ENCODE measurements around the gene SPOCK1. TPM values are rescaled to one million over a fixed set of nuclear protein-coding genes. Genes with fewer than 3 reads are reported as not detected.

The SPOCK1 gene
- total RNA-seq, 1 donor from 2014 or later: 3.7 TPM

- Histone ChIP-seq H3K4me1 (ENCODE audit: control insufficient read depth in 3 of 3, insufficient read depth in 3 of 3, low read length in 3 of 3) (no peaks in the 10 kb centered on the region), H3K27me3 (ENCODE audit: control insufficient read depth in 3 of 3, insufficient read depth in 3 of 3, low read length in 3 of 3) (peaks cover 0 to 2% (median 0%) of the 10 kb centered on the region in 3 donors), H3K4me3 (ENCODE audit: low read length in 3 of 3) (no peak overlapping the region), H3K27ac (ENCODE audit: low read depth, low read length) (no peak overlapping the region), H3K36me3 (ENCODE audit: control insufficient read depth in 3 of 3, insufficient read depth in 3 of 3, low read length in 3 of 3) (no peaks in the 10 kb centered on the region), H3K9me3 (ENCODE audit: control insufficient read depth in 3 of 3, low read length in 3 of 3) (peaks cover 0 to 3% (median 0%) of the 10 kb centered on the region in 3 donors), H3K9ac (ENCODE audit: low read depth in 1 of 3, low read length in 3 of 3) (no peak overlapping the region)
Measured at GRCh38 chr5:137035480-137035878, 463.6 kb downstream of the SPOCK1 start.

- H3K4me1 ChIP-seq (ENCODE audit: control insufficient read depth in 3 of 3, insufficient read depth in 3 of 3, low read length in 3 of 3): no peaks in the 10 kb centered on the region
- H3K36me3 ChIP-seq (ENCODE audit: control insufficient read depth in 3 of 3, insufficient read depth in 3 of 3, low read length in 3 of 3): no peaks in the 10 kb centered on the region
- no peaks in the 10 kb centered on the region for H3K9me3 ChIP-seq (ENCODE audit: control insufficient read depth in 3 of 3, low read length in 3 of 3)
- H3K9ac ChIP-seq (ENCODE audit: low read depth in 1 of 3, low read length in 3 of 3): no peak overlapping the region
- H3K27ac ChIP-seq (ENCODE audit: low read depth, low read length): no peak overlapping the region
- peaks cover 0 to 2% (median 0%) of the 10 kb centered on the region in 3 donors for H3K27me3 ChIP-seq (ENCODE audit: control insufficient read depth in 3 of 3, insufficient read depth in 3 of 3, low read length in 3 of 3)
- H3K4me3 ChIP-seq (ENCODE audit: low read length in 3 of 3): no peak overlapping the region
Measured at GRCh38 chr5:137034764-137035479, 464.2 kb downstream of the SPOCK1 start.

- Histone ChIP-seq H3K4me1 (ENCODE audit: control insufficient read depth in 3 of 3, insufficient read depth in 3 of 3, low read length in 3 of 3) (no peaks in the 10 kb centered on the region), H3K9me3 (ENCODE audit: control insufficient read depth in 3 of 3, low read length in 3 of 3) (no peaks in the 10 kb centered on the region), H3K36me3 (ENCODE audit: control insufficient read depth in 3 of 3, insufficient read depth in 3 of 3, low read length in 3 of 3) (no peaks in the 10 kb centered on the region), H3K27me3 (ENCODE audit: control insufficient read depth in 3 of 3, insufficient read depth in 3 of 3, low read length in 3 of 3) (peaks cover 0 to 2% (median 0%) of the 10 kb centered on the region in 3 donors), H3K9ac (ENCODE audit: low read depth in 1 of 3, low read length in 3 of 3) (no peak overlapping the region), H3K27ac (ENCODE audit: low read depth, low read length) (no peak overlapping the region), H3K4me3 (ENCODE audit: low read length in 3 of 3) (no peak overlapping the region)
Measured at GRCh38 chr5:137034213-137034612, 464.9 kb downstream of the SPOCK1 start.

GRCh38 chr5:137032929-137033328, 466.2 kb downstream of the SPOCK1 start:
- no peak overlapping the region for H3K4me3 ChIP-seq (ENCODE audit: low read length in 3 of 3)
- H3K9ac ChIP-seq (ENCODE audit: low read depth in 1 of 3, low read length in 3 of 3): no peak overlapping the region
- H3K36me3 ChIP-seq (ENCODE audit: control insufficient read depth in 3 of 3, insufficient read depth in 3 of 3, low read length in 3 of 3): no peaks in the 10 kb centered on the region
- peaks cover 0 to 2% (median 0%) of the 10 kb centered on the region in 3 donors for H3K27me3 ChIP-seq (ENCODE audit: control insufficient read depth in 3 of 3, insufficient read depth in 3 of 3, low read length in 3 of 3)
- H3K27ac ChIP-seq (ENCODE audit: low read depth, low read length): no peak overlapping the region
- no peaks in the 10 kb centered on the region for H3K9me3 ChIP-seq (ENCODE audit: control insufficient read depth in 3 of 3, low read length in 3 of 3)
- H3K4me1 ChIP-seq (ENCODE audit: control insufficient read depth in 3 of 3, insufficient read depth in 3 of 3, low read length in 3 of 3): no peaks in the 10 kb centered on the region

- H3K9me3 ChIP-seq (ENCODE audit: control insufficient read depth in 3 of 3, low read length in 3 of 3): no peaks in the 10 kb centered on the region
- H3K4me1 ChIP-seq (ENCODE audit: control insufficient read depth in 3 of 3, insufficient read depth in 3 of 3, low read length in 3 of 3): peaks cover 0 to under 1% (median 0%) of the 10 kb centered on the region in 3 donors
- H3K27me3 ChIP-seq (ENCODE audit: control insufficient read depth in 3 of 3, insufficient read depth in 3 of 3, low read length in 3 of 3): no peaks in the 10 kb centered on the region
- H3K4me3 ChIP-seq (ENCODE audit: low read length in 3 of 3): no peak overlapping the region
- H3K36me3 ChIP-seq (ENCODE audit: control insufficient read depth in 3 of 3, insufficient read depth in 3 of 3, low read length in 3 of 3): no peaks in the 10 kb centered on the region
- no peak overlapping the region for H3K9ac ChIP-seq (ENCODE audit: low read depth in 1 of 3, low read length in 3 of 3)
- H3K27ac ChIP-seq (ENCODE audit: low read depth, low read length): no peak overlapping the region
Measured at GRCh38 chr5:137027758-137028157, 471.4 kb downstream of the SPOCK1 start.

- peaks cover 0 to 7% (median 0%) of the 10 kb centered on the region in 3 donors for H3K4me1 ChIP-seq (ENCODE audit: control insufficient read depth in 3 of 3, insufficient read depth in 3 of 3, low read length in 3 of 3)
- no peak overlapping the region for H3K27ac ChIP-seq (ENCODE audit: low read depth, low read length)
Measured at GRCh38 chr5:137026296-137026695, 472.8 kb downstream of the SPOCK1 start.

GRCh38 chr5:137024044-137024443, 475.1 kb downstream of the SPOCK1 start:
- Histone ChIP-seq H3K9ac (ENCODE audit: low read depth in 1 of 3, low read length in 3 of 3) (no peak overlapping the region), H3K27ac (ENCODE audit: low read depth, low read length) (no peak overlapping the region), H3K27me3 (ENCODE audit: control insufficient read depth in 3 of 3, insufficient read depth in 3 of 3, low read length in 3 of 3) (no peaks in the 10 kb centered on the region), H3K9me3 (ENCODE audit: control insufficient read depth in 3 of 3, low read length in 3 of 3) (no peaks in the 10 kb centered on the region), H3K36me3 (ENCODE audit: control insufficient read depth in 3 of 3, insufficient read depth in 3 of 3, low read length in 3 of 3) (no peaks in the 10 kb centered on the region), H3K4me1 (ENCODE audit: control insufficient read depth in 3 of 3, insufficient read depth in 3 of 3, low read length in 3 of 3) (peaks cover 0 to 7% (median 0%) of the 10 kb centered on the region in 3 donors), H3K4me3 (ENCODE audit: low read length in 3 of 3) (no peak overlapping the region)

More at GRCh38 chr5:137026296-137026695, 472.8 kb downstream of the SPOCK1 start:
- Histone ChIP-seq H3K9ac (ENCODE audit: low read depth in 1 of 3, low read length in 3 of 3) (no peak overlapping the region), H3K27me3 (ENCODE audit: control insufficient read depth in 3 of 3, insufficient read depth in 3 of 3, low read length in 3 of 3) (no peaks in the 10 kb centered on the region), H3K4me3 (ENCODE audit: low read length in 3 of 3) (no peak overlapping the region), H3K9me3 (ENCODE audit: control insufficient read depth in 3 of 3, low read length in 3 of 3) (no peaks in the 10 kb centered on the region), H3K36me3 (ENCODE audit: control insufficient read depth in 3 of 3, insufficient read depth in 3 of 3, low read length in 3 of 3) (no peaks in the 10 kb centered on the region)

- Histone ChIP-seq H3K27me3 (ENCODE audit: control insufficient read depth in 3 of 3, insufficient read depth in 3 of 3, low read length in 3 of 3) (no peaks in the 10 kb centered on the region), H3K4me3 (ENCODE audit: low read length in 3 of 3) (no peak overlapping the region), H3K9me3 (ENCODE audit: control insufficient read depth in 3 of 3, low read length in 3 of 3) (no peaks in the 10 kb centered on the region), H3K27ac (ENCODE audit: low read depth, low read length) (no peak overlapping the region), H3K36me3 (ENCODE audit: control insufficient read depth in 3 of 3, insufficient read depth in 3 of 3, low read length in 3 of 3) (no peaks in the 10 kb centered on the region), H3K4me1 (ENCODE audit: control insufficient read depth in 3 of 3, insufficient read depth in 3 of 3, low read length in 3 of 3) (peaks cover 0 to 7% (median 0%) of the 10 kb centered on the region in 3 donors), H3K9ac (ENCODE audit: low read depth in 1 of 3, low read length in 3 of 3) (no peak overlapping the region)
Measured at GRCh38 chr5:137023371-137023770, 475.8 kb downstream of the SPOCK1 start.

- Histone ChIP-seq H3K4me3 (ENCODE audit: low read length in 3 of 3) (no peak overlapping the region), H3K27me3 (ENCODE audit: control insufficient read depth in 3 of 3, insufficient read depth in 3 of 3, low read length in 3 of 3) (no peaks in the 10 kb centered on the region), H3K9ac (ENCODE audit: low read depth in 1 of 3, low read length in 3 of 3) (no peak overlapping the region), H3K27ac (ENCODE audit: low read depth, low read length) (no peak overlapping the region), H3K36me3 (ENCODE audit: control insufficient read depth in 3 of 3, insufficient read depth in 3 of 3, low read length in 3 of 3) (no peaks in the 10 kb centered on the region), H3K4me1 (ENCODE audit: control insufficient read depth in 3 of 3, insufficient read depth in 3 of 3, low read length in 3 of 3) (peaks cover 0 to 7% (median 0%) of the 10 kb centered on the region in 3 donors), H3K9me3 (ENCODE audit: control insufficient read depth in 3 of 3, low read length in 3 of 3) (no peaks in the 10 kb centered on the region)
Measured at GRCh38 chr5:137022725-137023124, 476.4 kb downstream of the SPOCK1 start.

- Histone ChIP-seq H3K4me1 (ENCODE audit: control insufficient read depth in 3 of 3, insufficient read depth in 3 of 3, low read length in 3 of 3) (peaks cover 0 to 7% (median 0%) of the 10 kb centered on the region in 3 donors), H3K9ac (ENCODE audit: low read depth in 1 of 3, low read length in 3 of 3) (no peak overlapping the region), H3K27ac (ENCODE audit: low read depth, low read length) (no peak overlapping the region), H3K9me3 (ENCODE audit: control insufficient read depth in 3 of 3, low read length in 3 of 3) (no peaks in the 10 kb centered on the region), H3K27me3 (ENCODE audit: control insufficient read depth in 3 of 3, insufficient read depth in 3 of 3, low read length in 3 of 3) (no peaks in the 10 kb centered on the region), H3K4me3 (ENCODE audit: low read length in 3 of 3) (no peak overlapping the region), H3K36me3 (ENCODE audit: control insufficient read depth in 3 of 3, insufficient read depth in 3 of 3, low read length in 3 of 3) (no peaks in the 10 kb centered on the region)
Measured at GRCh38 chr5:137022043-137022442, 477.1 kb downstream of the SPOCK1 start.
